SH-SY5Y (cell line): ENCODE results near the gene PWWP2B.

Source experiments
- GATA2 ChIP-seq: IDR thresholded peaks from 2 replicates; pipeline ENCODE4 v1.6.1; 2011; ENCODE audit warnings: mild to moderate bottlenecking, low read depth, low read length
- GATA3 ChIP-seq: IDR thresholded peaks from 2 replicates; pipeline ENCODE4 v1.6.1; 2011; ENCODE audit warnings: low read depth, mild to moderate bottlenecking, low read length, moderate library complexity

- TF ChIP-seq GATA3 (no peak), GATA2 (no peak)
Observed at GRCh38 chr10:132400547-132401151, 3.6 kb downstream of the PWWP2B start.
